HG02642 (cell line): ENCODE results near the gene ACVRL1.
"Not testable (repeated sequence)": the region's sequence is repeated elsewhere in the genome, so short reads cannot be mapped to it uniquely, and the experiment has no call there.

Source experiments
- ATAC-seq: cut with Tn5 transposase; IDR thresholded peaks from one replicate; pipeline ENCODE4 v1.9.1; 2021; ENCODE audit warnings: mild to moderate bottlenecking; ENCODE audit not compliant: unreplicated experiment, poor library complexity

The ACVRL1 gene

GRCh38 chr12:51873251-51873994 is 33.9 kb upstream of the ACVRL1 start:
- ATAC-seq = no peak

- no peak for ATAC-seq
These were observed 33.3 kb upstream of the ACVRL1 start for GRCh38 chr12:51874000-51874399.

GRCh38 chr12:51874486-51874885 is 32.8 kb upstream of the ACVRL1 start:
- no peak for ATAC-seq

GRCh38 chr12:51879102-51879501 is 28.2 kb upstream of the ACVRL1 start:
- ATAC-seq = no peak

GRCh38 chr12:51883295-51883694 is 24.0 kb upstream of the ACVRL1 start:
- no peak for ATAC-seq

GRCh38 chr12:51883998-51884675 is 23.2 kb upstream of the ACVRL1 start:
- no peak for ATAC-seq

GRCh38 chr12:51884676-51885229 is 22.6 kb upstream of the ACVRL1 start:
- ATAC-seq = no peak

GRCh38 chr12:51885294-51886020 is 21.8 kb upstream of the ACVRL1 start:
- not testable (repeated sequence) for ATAC-seq

GRCh38 chr12:51886021-51886710 is 21.1 kb upstream of the ACVRL1 start:
- peak; percentile 54 for ATAC-seq

- ATAC-seq = no peak
These were observed 19.6 kb upstream of the ACVRL1 start, which contains the start of gene ANKRD33 for GRCh38 chr12:51887476-51888315. Gene ANKRD33 (plus strand): TSS chr12:51888103. CDS start chr12:51888187, 84 bp downstream.

GRCh38 chr12:51888316-51889215 is 18.7 kb upstream of the ACVRL1 start:
- no peak for ATAC-seq

- ATAC-seq = no peak
These were observed 17.8 kb upstream of the ACVRL1 start for GRCh38 chr12:51889216-51890132.

GRCh38 chr12:51890133-51890464 is 17.2 kb upstream of the ACVRL1 start:
- no peak for ATAC-seq

- no peak for ATAC-seq
These were observed 16.7 kb upstream of the ACVRL1 start for GRCh38 chr12:51890511-51891171.

GRCh38 chr12:51891843-51892242 is 15.5 kb upstream of the ACVRL1 start:
- no peak for ATAC-seq

GRCh38 chr12:51893786-51894185 is 13.5 kb upstream of the ACVRL1 start:
- no peak for ATAC-seq
